Panc1 (cell line): ENCODE results near the gene RAC3. TPM values are rescaled to one million over a fixed set of nuclear protein-coding genes. Genes with fewer than 3 reads are reported as not detected.

Experiments used
- ATAC-seq: fragments of 200-7000 bp; cut with Tn5 transposase; 2 replicates; pipeline ENCODE4 v1.9.1; 2020; ENCODE audit warnings: mild to moderate bottlenecking, moderate library complexity
- BruUV-seq: library from RNA; stranded (reverse); fragments of 400-500 nt; replicated peaks from 2 replicates; lab custom pipeline; 2021; lab: Mats Ljungman, UMichigan
- CTCF ChIA-PET: fragments of 300-600 bp; sonication (Branson Sonifier 250); formaldehyde crosslinking; loops from one replicate; lab custom pipeline; 2022; ENCODE audit warnings: antibody characterized with exemption; lab: Charles Lee
- POLR2A ChIA-PET: fragments of 300-600 bp; sonication (Branson Sonifier 250); formaldehyde crosslinking; loops from one replicate; lab custom pipeline; 2022; ENCODE audit warnings: antibody characterized with exemption; lab: Charles Lee
- DNase-seq: peaks from one replicate; pipeline ENCODE4 v3.0.0-alpha.2; 2010; ENCODE audit warnings: low read depth, low spot score
- H3K27ac ChIP-seq: 2 replicates; pipeline ENCODE4 v1.5.1; 2011; ENCODE audit warnings: mild to moderate bottlenecking, low read length, inconsistent platforms
- H3K27me3 ChIP-seq: fragments of 200-500 bp; sonication (Bioruptor generic); 2 replicates; pipeline ENCODE4 v1.6.0; 2014; ENCODE audit warnings: low read length, inconsistent platforms; ENCODE audit not compliant: control insufficient read depth, insufficient read depth
- H3K36me3 ChIP-seq: fragments of 200-500 bp; sonication (Bioruptor generic); 2 replicates; pipeline ENCODE4 v1.5.1; 2014; ENCODE audit warnings: inconsistent platforms, mild to moderate bottlenecking, low read length, moderate library complexity; ENCODE audit not compliant: control insufficient read depth, insufficient read depth
- H3K4me1 ChIP-seq: 2 replicates; pipeline ENCODE4 v1.5.1; 2011; ENCODE audit warnings: inconsistent platforms, mild to moderate bottlenecking, low read length, moderate library complexity; ENCODE audit not compliant: control insufficient read depth, insufficient read depth
- H3K4me3 ChIP-seq, 2 experiments: 2 replicates each; pipeline ENCODE4 v1.5.1; 2011 to 2012; ENCODE audit warnings: low read depth in 2 of 2, low read length in 2 of 2, mild to moderate bottlenecking in 2 of 2, inconsistent platforms in 1 of 2, moderate library complexity in 1 of 2
- H3K9me3 ChIP-seq: fragments of 200-500 bp; sonication (Bioruptor generic); 2 replicates; pipeline ENCODE4 v1.5.1; 2014; ENCODE audit warnings: low read depth, mild to moderate bottlenecking, inconsistent platforms, low read length, moderate library complexity; ENCODE audit not compliant: control insufficient read depth, insufficient read depth
- POLR2AphosphoS5 ChIP-seq: IDR thresholded peaks from 2 replicates; pipeline ENCODE4 v1.6.1; 2012; ENCODE audit warnings: mild to moderate bottlenecking, low read depth, low read length, moderate library complexity
- SIN3A ChIP-seq: IDR thresholded peaks from 2 replicates; pipeline ENCODE4 v1.6.1; 2012; ENCODE audit warnings: low read depth, mild to moderate bottlenecking, low read length, moderate library complexity, borderline replicate concordance; ENCODE audit not compliant: insufficient read depth
- TCF7L2 ChIP-seq: IDR thresholded peaks from 2 replicates; pipeline ENCODE4 v1.6.1; 2011; ENCODE audit warnings: mild to moderate bottlenecking, low read depth, low read length, inconsistent platforms
- in situ Hi-C: cut with HindIII; loops from 2 replicates; pipeline ENCODE4 v1.10.0; 2016; ENCODE audit warnings: low sequenced_read_pairs, low pct_unique_long_range_greater_than_20kb
- intact Hi-C: fragments of 100-400 bp; cut with micrococcal nuclease; formaldehyde crosslinking; loops from one replicate; pipeline ENCODE4 v1.10.0; 2022; ENCODE audit not compliant: unreplicated experiment
- total RNA-seq: library from RNA; stranded (reverse); gene quantifications from one replicate; pipeline ENCODE4 v1.2.1, GENCODE V29; 2021; ENCODE audit not compliant: unreplicated experiment
- TF ChIP-seq, protein P1 (sequence below): fragments of 450-650 bp; IDR thresholded peaks from 2 replicates; pipeline ENCODE4 v1.5.1; 2017; ENCODE audit warnings: mild to moderate bottlenecking
- TF ChIP-seq, protein P2 (sequence below), 2 experiments: IDR thresholded peaks; 2 replicates each; pipeline ENCODE4 v1.6.1; 2011 to 2012; ENCODE audit warnings: low read depth in 2 of 2, control low read depth in 1 of 2, low read length in 1 of 2, mild to moderate bottlenecking in 1 of 2, moderate library complexity in 1 of 2; ENCODE audit not compliant: insufficient read depth in 1 of 2

RAC3 gene
- total RNA-seq, 1 experiment from 2014 or later = 39.4 TPM

DNA sequence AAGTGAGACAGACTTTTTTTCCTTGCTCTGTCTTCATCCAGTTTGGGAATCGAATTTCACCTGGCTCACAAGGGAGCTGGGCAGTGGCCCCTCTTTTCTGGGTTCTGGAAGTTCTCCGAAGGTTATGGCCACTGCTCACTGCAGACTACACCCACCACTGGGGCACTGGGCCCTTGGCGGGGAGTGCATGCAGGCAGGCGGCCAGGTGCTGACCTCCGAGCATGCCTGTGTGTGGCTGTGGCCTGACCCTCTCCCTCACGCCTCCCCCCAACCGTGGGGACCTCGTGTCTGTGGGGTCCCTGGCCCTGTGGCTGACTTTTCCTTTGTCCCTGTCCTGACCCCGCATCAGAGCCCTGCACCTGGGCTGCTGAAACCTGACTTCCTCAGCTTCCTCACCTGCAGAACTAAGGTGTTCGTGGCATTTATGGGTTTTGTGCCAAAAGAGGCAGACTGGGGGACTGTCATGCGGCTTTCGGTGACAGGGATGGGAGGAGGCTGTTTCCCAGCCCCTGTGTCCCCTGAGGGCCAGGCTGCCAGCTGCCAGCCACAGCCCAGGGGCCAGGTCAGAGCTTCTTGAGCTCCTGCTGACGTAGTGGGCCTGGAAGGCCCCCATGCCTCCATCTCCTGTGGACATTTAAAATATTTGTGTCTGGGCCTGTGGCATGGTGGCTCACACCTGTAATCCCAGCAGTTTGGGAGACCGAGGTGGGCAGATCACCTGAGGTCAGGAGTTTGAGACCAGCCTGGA, 32.6 kb upstream of the RAC3 start:
- intact Hi-C loops = no loop called here
- Histone ChIP-seq H3K4me1 (peaks cover 15% of the 10 kb centered on the region), H3K4me3 (no peak overlapping the region), H3K27ac (no peak overlapping the region), H3K9me3 (no peaks in the 10 kb centered on the region), H3K36me3 (no peaks in the 10 kb centered on the region), H3K27me3 (no peaks in the 10 kb centered on the region)
- in situ Hi-C loops = no loop called here
- DNase-seq (no peak), ATAC-seq (no peak)
- TF ChIP-seq TCF7L2 = no peak
- TF ChIP-seq, protein P1, sequence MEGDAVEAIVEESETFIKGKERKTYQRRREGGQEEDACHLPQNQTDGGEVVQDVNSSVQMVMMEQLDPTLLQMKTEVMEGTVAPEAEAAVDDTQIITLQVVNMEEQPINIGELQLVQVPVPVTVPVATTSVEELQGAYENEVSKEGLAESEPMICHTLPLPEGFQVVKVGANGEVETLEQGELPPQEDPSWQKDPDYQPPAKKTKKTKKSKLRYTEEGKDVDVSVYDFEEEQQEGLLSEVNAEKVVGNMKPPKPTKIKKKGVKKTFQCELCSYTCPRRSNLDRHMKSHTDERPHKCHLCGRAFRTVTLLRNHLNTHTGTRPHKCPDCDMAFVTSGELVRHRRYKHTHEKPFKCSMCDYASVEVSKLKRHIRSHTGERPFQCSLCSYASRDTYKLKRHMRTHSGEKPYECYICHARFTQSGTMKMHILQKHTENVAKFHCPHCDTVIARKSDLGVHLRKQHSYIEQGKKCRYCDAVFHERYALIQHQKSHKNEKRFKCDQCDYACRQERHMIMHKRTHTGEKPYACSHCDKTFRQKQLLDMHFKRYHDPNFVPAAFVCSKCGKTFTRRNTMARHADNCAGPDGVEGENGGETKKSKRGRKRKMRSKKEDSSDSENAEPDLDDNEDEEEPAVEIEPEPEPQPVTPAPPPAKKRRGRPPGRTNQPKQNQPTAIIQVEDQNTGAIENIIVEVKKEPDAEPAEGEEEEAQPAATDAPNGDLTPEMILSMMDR = no peak
- no peak for TF ChIP-seq SIN3A
- no peak for TF ChIP-seq POLR2AphosphoS5
- TF ChIP-seq, protein P2, sequence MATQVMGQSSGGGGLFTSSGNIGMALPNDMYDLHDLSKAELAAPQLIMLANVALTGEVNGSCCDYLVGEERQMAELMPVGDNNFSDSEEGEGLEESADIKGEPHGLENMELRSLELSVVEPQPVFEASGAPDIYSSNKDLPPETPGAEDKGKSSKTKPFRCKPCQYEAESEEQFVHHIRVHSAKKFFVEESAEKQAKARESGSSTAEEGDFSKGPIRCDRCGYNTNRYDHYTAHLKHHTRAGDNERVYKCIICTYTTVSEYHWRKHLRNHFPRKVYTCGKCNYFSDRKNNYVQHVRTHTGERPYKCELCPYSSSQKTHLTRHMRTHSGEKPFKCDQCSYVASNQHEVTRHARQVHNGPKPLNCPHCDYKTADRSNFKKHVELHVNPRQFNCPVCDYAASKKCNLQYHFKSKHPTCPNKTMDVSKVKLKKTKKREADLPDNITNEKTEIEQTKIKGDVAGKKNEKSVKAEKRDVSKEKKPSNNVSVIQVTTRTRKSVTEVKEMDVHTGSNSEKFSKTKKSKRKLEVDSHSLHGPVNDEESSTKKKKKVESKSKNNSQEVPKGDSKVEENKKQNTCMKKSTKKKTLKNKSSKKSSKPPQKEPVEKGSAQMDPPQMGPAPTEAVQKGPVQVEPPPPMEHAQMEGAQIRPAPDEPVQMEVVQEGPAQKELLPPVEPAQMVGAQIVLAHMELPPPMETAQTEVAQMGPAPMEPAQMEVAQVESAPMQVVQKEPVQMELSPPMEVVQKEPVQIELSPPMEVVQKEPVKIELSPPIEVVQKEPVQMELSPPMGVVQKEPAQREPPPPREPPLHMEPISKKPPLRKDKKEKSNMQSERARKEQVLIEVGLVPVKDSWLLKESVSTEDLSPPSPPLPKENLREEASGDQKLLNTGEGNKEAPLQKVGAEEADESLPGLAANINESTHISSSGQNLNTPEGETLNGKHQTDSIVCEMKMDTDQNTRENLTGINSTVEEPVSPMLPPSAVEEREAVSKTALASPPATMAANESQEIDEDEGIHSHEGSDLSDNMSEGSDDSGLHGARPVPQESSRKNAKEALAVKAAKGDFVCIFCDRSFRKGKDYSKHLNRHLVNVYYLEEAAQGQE (IDR thresholded peaks at IDR 0.05; ENCODE audit: insufficient read depth in 1 of 2, low read depth in 2 of 2, low read length in 1 of 2) = no peak
- TSS peak; percentile 49 for BruUV-seq
- ChIA-PET POLR2A (no interaction called here), CTCF (interaction anchor here (0.7 kb wide), 1 partner anchor 1761 kb away, joined by 5 read pairs; no protein-coding TSS in a partner anchor)

DNA sequence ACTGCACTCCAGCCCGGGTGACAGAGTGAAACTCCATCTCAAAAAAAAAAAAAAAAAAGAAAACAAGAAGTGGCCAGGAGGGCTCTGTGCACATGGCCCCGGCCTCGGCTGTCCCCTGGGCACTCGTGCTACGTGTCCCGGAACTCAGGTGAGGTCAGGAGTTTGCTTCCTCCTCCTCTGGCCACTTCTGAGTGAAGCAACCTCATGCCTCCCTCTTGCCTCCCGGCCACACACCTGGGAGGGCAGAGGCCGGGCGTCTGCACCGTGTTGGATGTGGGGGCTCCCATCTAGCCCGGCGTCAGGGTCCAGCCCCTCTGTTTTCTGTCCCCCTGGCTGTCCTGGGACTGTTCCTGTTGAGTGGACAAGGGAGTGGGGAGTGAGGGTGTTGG, 31.9 kb upstream of the RAC3 start:
- Histone ChIP-seq H3K27me3 (no peaks in the 10 kb centered on the region), H3K9me3 (no peaks in the 10 kb centered on the region), H3K27ac (no peak overlapping the region), H3K36me3 (no peaks in the 10 kb centered on the region), H3K4me1 (peaks cover 22% of the 10 kb centered on the region), H3K4me3 (no peak overlapping the region)
- DNase-seq (no peak), ATAC-seq (no peak)
- intact Hi-C loops = no loop called here
- ChIA-PET CTCF (interaction anchor here (0.7 kb wide), 1 partner anchor 1761 kb away, joined by 5 read pairs; no protein-coding TSS in a partner anchor), POLR2A (no interaction called here)
- TF ChIP-seq, protein P1 = no peak
- TF ChIP-seq POLR2AphosphoS5 (no peak), TCF7L2 (no peak), SIN3A (no peak)
- TF ChIP-seq, protein P2 (IDR thresholded peaks at IDR 0.05; ENCODE audit: insufficient read depth in 1 of 2, low read depth in 2 of 2, low read length in 1 of 2) = no peak
- no TSS peak for BruUV-seq
- in situ Hi-C loops = no loop called here
